GM19025 (cell line): ENCODE results near the gene ADAMTS6.

Source experiments
- ATAC-seq: cut with Tn5 transposase; IDR thresholded peaks from one replicate; pipeline ENCODE4 v1.9.1; 2021; ENCODE audit warnings: mild to moderate bottlenecking, low read depth, moderate library complexity; ENCODE audit not compliant: unreplicated experiment

The ADAMTS6 gene

GRCh38 chr5:65305913-65306312 is 175.8 kb downstream of the ADAMTS6 start:
- no peak for ATAC-seq

- ATAC-seq = no peak
Measured at GRCh38 chr5:65299861-65300260, 181.9 kb downstream of the ADAMTS6 start.

- ATAC-seq = no peak
Measured at GRCh38 chr5:65296067-65296466, 185.7 kb downstream of the ADAMTS6 start.

GRCh38 chr5:65292196-65292595 is 189.5 kb downstream of the ADAMTS6 start:
- no peak for ATAC-seq

GRCh38 chr5:65290677-65291076 is 191.0 kb downstream of the ADAMTS6 start:
- no peak for ATAC-seq

- no peak for ATAC-seq
Measured at GRCh38 chr5:65288657-65289056, 193.1 kb downstream of the ADAMTS6 start.

- ATAC-seq = no peak
Measured at GRCh38 chr5:65279603-65280002, 202.1 kb downstream of the ADAMTS6 start.

GRCh38 chr5:65276178-65276890 is 205.4 kb downstream of the ADAMTS6 start:
- no peak for ATAC-seq

- ATAC-seq = no peak
Measured at GRCh38 chr5:65271906-65272305, 209.8 kb downstream of the ADAMTS6 start.

GRCh38 chr5:65268525-65268924 is 213.2 kb downstream of the ADAMTS6 start:
- no peak for ATAC-seq

- no peak for ATAC-seq
Measured at GRCh38 chr5:65264420-65264819, 217.3 kb downstream of the ADAMTS6 start.

GRCh38 chr5:65263321-65263720 is 218.4 kb downstream of the ADAMTS6 start:
- no peak for ATAC-seq

GRCh38 chr5:65262649-65263059 is 219.1 kb downstream of the ADAMTS6 start:
- no peak for ATAC-seq

GRCh38 chr5:65262096-65262495 is 219.6 kb downstream of the ADAMTS6 start:
- no peak for ATAC-seq

- ATAC-seq = no peak
Measured at GRCh38 chr5:65261499-65261898, 220.2 kb downstream of the ADAMTS6 start.

- ATAC-seq = no peak
Measured at GRCh38 chr5:65255294-65255693, 226.4 kb downstream of the ADAMTS6 start.

- no peak for ATAC-seq
Measured at GRCh38 chr5:65252977-65253376, 228.7 kb downstream of the ADAMTS6 start.

GRCh38 chr5:65248896-65249295 is 232.8 kb downstream of the ADAMTS6 start:
- ATAC-seq = no peak

- ATAC-seq = no peak
Measured at GRCh38 chr5:65247594-65247993, 234.1 kb downstream of the ADAMTS6 start.

GRCh38 chr5:65246741-65247140 is 235.0 kb downstream of the ADAMTS6 start:
- no peak for ATAC-seq

GRCh38 chr5:65244031-65244430 is 237.7 kb downstream of the ADAMTS6 start:
- no peak for ATAC-seq

- no peak for ATAC-seq
Measured at GRCh38 chr5:65243161-65243560, 238.6 kb downstream of the ADAMTS6 start.

GRCh38 chr5:65229841-65230240 is 251.9 kb downstream of the ADAMTS6 start:
- no peak for ATAC-seq
